B cell (primary cell): ENCODE results near the gene MED12L. TPM values are rescaled to one million over a fixed set of nuclear protein-coding genes. Genes with fewer than 3 reads are reported as not detected.

Experiments
- ATAC-seq: fragments of 200-7000 bp; cut with Tn5 transposase; one replicate; pipeline ENCODE4 v1.10.0; 2021; ENCODE audit warnings: low read depth, mild to moderate bottlenecking, moderate number of reproducible peaks, moderate library complexity
- CTCF ChIA-PET: fragments of 350-600 bp; sonication (Branson Sonifier 250); formaldehyde crosslinking; loops from one replicate; lab custom pipeline; 2021; ENCODE audit warnings: antibody characterized with exemption, inconsistent platforms; lab: Charles Lee
- POLR2A ChIA-PET: fragments of 350-600 bp; sonication (Branson Sonifier 250); formaldehyde crosslinking; loops from one replicate; lab custom pipeline; 2021; ENCODE audit warnings: antibody characterized with exemption; lab: Charles Lee
- DNase-seq: peaks from one replicate; pipeline ENCODE4 v3.0.0; 2013
- H2AFZ ChIP-seq: 2 replicates; pipeline ENCODE4 v1.6.1; 2012; ENCODE audit warnings: mild to moderate bottlenecking, low read depth, low read length; ENCODE audit not compliant: insufficient read depth, poor library complexity, severe bottlenecking
- H3K27ac ChIP-seq, 2 donors: 1 replicate in 1 of 2; 2 replicates in 1 of 2; pipeline ENCODE4 v1.5.1; 2012 to 2013; ENCODE audit warnings: low read length in 2 of 2, mild to moderate bottlenecking in 2 of 2, moderate library complexity in 1 of 2
- H3K27me3 ChIP-seq, 4 experiments: fragments of 200-600 bp in 1 of 4; sonication (generic) in 1 of 4; replicated peaks in 1 of 4; 1 replicate in 2 of 4; 2 replicates in 2 of 4; pipeline versions ENCODE4 v1.6.1 to v1.7.0; 2013 to 2016; ENCODE audit warnings: low read length in 3 of 4, mild to moderate bottlenecking in 2 of 4, mixed read lengths in 1 of 4, moderate library complexity in 1 of 4; ENCODE audit not compliant: insufficient read depth in 4 of 4, control insufficient read depth in 3 of 4; ENCODE audit errors: control extremely low read depth in 1 of 4
- H3K36me3 ChIP-seq, 2 experiments: replicated peaks in 1 of 2; 1 replicate in 1 of 2; 2 replicates in 1 of 2; pipeline versions ENCODE4 v1.6.1 to v1.7.1; 2013; ENCODE audit warnings: low read length in 1 of 2; ENCODE audit not compliant: insufficient read depth in 2 of 2, control insufficient read depth in 1 of 2; ENCODE audit errors: control extremely low read depth in 1 of 2, extremely low read depth in 1 of 2
- H3K4me1 ChIP-seq, 2 donors: fragments of 200-600 bp in 1 of 2; sonication (generic) in 1 of 2; 1 replicate in 1 of 2; 2 replicates in 1 of 2; pipeline versions ENCODE4 v1.5.1 to v1.6.1; 2013 to 2017; ENCODE audit warnings: low read length in 2 of 2; ENCODE audit not compliant: control insufficient read depth in 2 of 2, insufficient read depth in 2 of 2
- H3K4me2 ChIP-seq: replicated peaks from 2 replicates; pipeline ENCODE3; 2012; ENCODE audit warnings: mild to moderate bottlenecking, low read depth, low read length; ENCODE audit not compliant: poor library complexity, severe bottlenecking
- H3K4me3 ChIP-seq, 5 experiments: fragments of 200-600 bp in 1 of 5; sonication (generic) in 1 of 5; 1 replicate in 3 of 5; 2 replicates in 2 of 5; pipeline versions ENCODE4 v1.5.1 to v1.7.0; 2011 to 2016; ENCODE audit warnings: low read length in 4 of 5, mild to moderate bottlenecking in 4 of 5, low read depth in 2 of 5, control low read depth in 1 of 5, moderate library complexity in 1 of 5; ENCODE audit not compliant: insufficient read depth in 1 of 5; ENCODE audit errors: control extremely low read depth in 1 of 5, extremely low read depth in 1 of 5
- H3K79me2 ChIP-seq: fragments of 200-600 bp; sonication (generic); one replicate; pipeline ENCODE4 v1.6.0; 2016; ENCODE audit warnings: low read length; ENCODE audit not compliant: control insufficient read depth, insufficient read depth
- H3K9ac ChIP-seq: fragments of 200-600 bp; sonication (generic); 2 replicates; pipeline ENCODE4 v1.6.1; 2017; ENCODE audit warnings: mild to moderate bottlenecking, low read length, moderate library complexity
- H3K9me3 ChIP-seq, 3 donors: one replicate each; pipeline versions ENCODE4 v1.6.1 to v1.7.1; 2013; ENCODE audit warnings: low read length in 2 of 3; ENCODE audit not compliant: control insufficient read depth in 2 of 3, insufficient read depth in 1 of 3; ENCODE audit errors: control extremely low read depth in 1 of 3
- H4K20me1 ChIP-seq: 2 replicates; pipeline ENCODE4 v1.6.0; 2012; ENCODE audit warnings: mild to moderate bottlenecking, low read length; ENCODE audit not compliant: insufficient read depth, control insufficient read depth, poor library complexity, severe bottlenecking
- H3K27ac Mint-ChIP-seq: one replicate; pipeline ENCODE4 v1.8.0; 2021; ENCODE audit warnings: mixed read lengths
- H3K27me3 Mint-ChIP-seq: one replicate; pipeline ENCODE4 v1.8.0; 2021; ENCODE audit warnings: mixed read lengths
- H3K4me1 Mint-ChIP-seq: one replicate; pipeline ENCODE4 v1.8.0; 2021; ENCODE audit warnings: mixed read lengths
- H3K4me3 Mint-ChIP-seq: one replicate; pipeline ENCODE4 v1.8.0; 2021; ENCODE audit warnings: mixed read lengths
- H3K9me3 Mint-ChIP-seq: one replicate; pipeline ENCODE4 v1.8.0; 2022; ENCODE audit warnings: mixed read lengths; ENCODE audit not compliant: insufficient read depth
- EZH2 ChIP-seq: IDR thresholded peaks from 2 replicates; pipeline ENCODE4 v1.6.1; 2012; ENCODE audit warnings: borderline replicate concordance, low read depth, mild to moderate bottlenecking, moderate library complexity, low read length; ENCODE audit not compliant: insufficient read depth, poor library complexity, severe bottlenecking
- WGBS: methylation state at CpG from one replicate; pipeline ENCODE4 v1.1.5; 2013; ENCODE audit warnings: missing lambda C conversion rate; ENCODE audit not compliant: insufficient coverage; 5-methylcytosine and 5-hydroxymethylcytosine counted together
- intact Hi-C: fragments of 100-400 bp; cut with micrococcal nuclease; formaldehyde crosslinking; loops from one replicate; pipeline ENCODE4 v1.10.0; 2022
- polyA plus RNA-seq: library from polyadenylated mRNA; depleted of rRNA; stranded (reverse); fragments of >200 nt; gene quantifications from 2 replicates; pipeline ENCODE4 v1.2.3, GENCODE V29; 2012
- total RNA-seq, 2 donors: library from RNA; stranded (reverse); fragments of 120-200 nt in 1 of 2; gene quantifications; 1 replicate in 1 of 2; 2 replicates in 1 of 2; pipeline versions ENCODE4 v1.2.3 to v1.2.4, GENCODE V29; 2013 to 2022
- TF ChIP-seq, protein P1 (sequence below): fragments of 200-600 bp; IDR thresholded peaks from one replicate; pipeline ENCODE4 v1.8.0; 2022; ENCODE audit warnings: antibody characterized with exemption, mild to moderate bottlenecking

Gene MED12L
- total and polyA plus RNA-seq, 2 donors (not counting 1 experiment from before 2014, with no cell fraction given) = 0.07 to 0.30 TPM

DNA sequence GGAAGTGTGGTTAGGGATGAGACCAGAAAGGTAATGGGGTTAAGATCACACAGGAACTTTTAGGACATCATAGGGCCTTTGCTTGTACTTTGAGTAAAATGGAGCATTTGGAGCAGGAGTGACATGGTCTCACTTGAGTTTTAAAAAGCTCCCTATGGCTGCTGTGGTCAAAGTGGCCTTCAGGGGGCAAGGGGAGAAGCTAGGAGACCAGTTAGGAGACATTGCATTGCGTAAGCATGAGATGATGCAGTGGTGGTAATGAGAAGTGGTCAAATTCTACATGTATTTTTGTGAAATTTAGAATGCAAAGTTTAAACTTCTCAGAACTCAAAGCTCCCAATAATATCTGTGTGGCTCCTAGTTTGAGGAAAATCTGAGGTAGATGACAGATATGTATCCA lies 27.9 kb downstream of the MED12L start:
- Mint-ChIP-seq H3K27me3 (peaks cover 8% of the 10 kb centered on the region), H3K4me1 (no peaks in the 10 kb centered on the region), H3K4me3 (no peak overlapping the region), H3K9me3 (no peaks in the 10 kb centered on the region), H3K27ac (no peak overlapping the region)
- DNase-seq = no peak
- Histone ChIP-seq H3K27ac (no peak overlapping the region), H3K4me1 (no peaks in the 10 kb centered on the region), H3K79me2 (no peaks in the 10 kb centered on the region), H3K4me2 (no peak overlapping the region), H4K20me1 (no peaks in the 10 kb centered on the region), H3K36me3 (no peaks in the 10 kb centered on the region), H3K9ac (no peak overlapping the region), H3K4me3 (no peak overlapping the region), H3K9me3 (no peaks in the 10 kb centered on the region), H2AFZ (no peak overlapping the region), H3K27me3 (no peaks in the 10 kb centered on the region)
- intact Hi-C loops = no loop called here
- TF ChIP-seq, protein P1, sequence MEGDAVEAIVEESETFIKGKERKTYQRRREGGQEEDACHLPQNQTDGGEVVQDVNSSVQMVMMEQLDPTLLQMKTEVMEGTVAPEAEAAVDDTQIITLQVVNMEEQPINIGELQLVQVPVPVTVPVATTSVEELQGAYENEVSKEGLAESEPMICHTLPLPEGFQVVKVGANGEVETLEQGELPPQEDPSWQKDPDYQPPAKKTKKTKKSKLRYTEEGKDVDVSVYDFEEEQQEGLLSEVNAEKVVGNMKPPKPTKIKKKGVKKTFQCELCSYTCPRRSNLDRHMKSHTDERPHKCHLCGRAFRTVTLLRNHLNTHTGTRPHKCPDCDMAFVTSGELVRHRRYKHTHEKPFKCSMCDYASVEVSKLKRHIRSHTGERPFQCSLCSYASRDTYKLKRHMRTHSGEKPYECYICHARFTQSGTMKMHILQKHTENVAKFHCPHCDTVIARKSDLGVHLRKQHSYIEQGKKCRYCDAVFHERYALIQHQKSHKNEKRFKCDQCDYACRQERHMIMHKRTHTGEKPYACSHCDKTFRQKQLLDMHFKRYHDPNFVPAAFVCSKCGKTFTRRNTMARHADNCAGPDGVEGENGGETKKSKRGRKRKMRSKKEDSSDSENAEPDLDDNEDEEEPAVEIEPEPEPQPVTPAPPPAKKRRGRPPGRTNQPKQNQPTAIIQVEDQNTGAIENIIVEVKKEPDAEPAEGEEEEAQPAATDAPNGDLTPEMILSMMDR = no peak
- no peak for ATAC-seq
- WGBS = no CpG with 5 or more reads among the region's 1 CpG
- ChIA-PET POLR2A (no interaction called here), CTCF (no interaction called here)

DNA sequence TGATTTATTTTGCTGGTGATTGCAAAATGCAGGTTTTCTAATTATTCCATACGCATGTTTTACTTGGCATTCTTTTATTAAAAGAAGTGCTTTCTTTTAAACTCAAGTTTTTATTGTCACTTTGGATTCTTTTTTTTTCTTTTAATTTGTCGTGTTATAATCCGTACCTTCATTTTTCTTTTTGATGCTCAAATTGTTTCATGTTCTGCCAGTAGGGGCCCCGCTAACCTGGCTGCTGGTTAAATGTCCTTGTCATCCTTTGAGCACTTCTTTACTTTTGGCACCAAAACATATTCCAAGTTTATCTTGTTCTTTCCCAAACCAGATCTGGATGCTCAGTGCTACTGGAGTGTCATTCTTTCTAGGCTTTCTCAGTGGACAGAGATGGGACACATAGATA lies 31.6 kb downstream of the MED12L start:
- H3K4me3 Mint-ChIP-seq = no peak overlapping the region
- no peaks in the 10 kb centered on the region for H3K9me3 Mint-ChIP-seq
- Histone ChIP-seq H3K4me3 (no peak overlapping the region), H3K36me3 (no peaks in the 10 kb centered on the region), H3K79me2 (no peaks in the 10 kb centered on the region), H3K4me2 (no peak overlapping the region), H3K4me1 (no peaks in the 10 kb centered on the region), H3K9me3 (no peaks in the 10 kb centered on the region), H3K27me3 (no peaks in the 10 kb centered on the region), H3K9ac (no peak overlapping the region), H3K27ac (no peak overlapping the region), H4K20me1 (no peaks in the 10 kb centered on the region), H2AFZ (no peak overlapping the region)
- WGBS = 100% methylated on average over 2 of the region's 4 CpGs
- ATAC-seq (no peak), DNase-seq (no peak)
- H3K27ac Mint-ChIP-seq = no peak overlapping the region
- ChIA-PET CTCF (no interaction called here), POLR2A (no interaction called here)
- intact Hi-C loops = no loop called here
- H3K4me1 Mint-ChIP-seq = no peaks in the 10 kb centered on the region
- H3K27me3 Mint-ChIP-seq = peaks cover 3% of the 10 kb centered on the region
- TF ChIP-seq, protein P1 = no peak
- TF ChIP-seq EZH2 = no peak
